GM10248 (cell line): Measurements from ENCODE around the gene ZMIZ1.

Source experiments
- CTCF ChIA-PET: fragments of 300-600 bp; sonication (Branson Sonifier 250); formaldehyde crosslinking; extraction: SDS; loops from one replicate; lab custom pipeline; 2021; ENCODE audit warnings: antibody characterized with exemption; lab: Yijun Ruan, JAX
- POLR2A ChIA-PET: fragments of 350-650 bp; sonication (Branson Sonifier 250); formaldehyde crosslinking; extraction: SDS; loops from one replicate; lab custom pipeline; 2020; ENCODE audit warnings: antibody characterized with exemption; lab: Yijun Ruan, JAX
- DNase-seq: peaks from one replicate; pipeline ENCODE4 v3.0.0; 2012; ENCODE audit errors: extremely low spot score
- TF ChIP-seq, protein P1 (sequence below): IDR thresholded peaks from 2 replicates; pipeline ENCODE4 v1.5.1; 2012; ENCODE audit warnings: mild to moderate bottlenecking, low read depth; ENCODE audit errors: extremely low read depth, missing control alignments, control extremely low read depth

The ZMIZ1 gene

DNA sequence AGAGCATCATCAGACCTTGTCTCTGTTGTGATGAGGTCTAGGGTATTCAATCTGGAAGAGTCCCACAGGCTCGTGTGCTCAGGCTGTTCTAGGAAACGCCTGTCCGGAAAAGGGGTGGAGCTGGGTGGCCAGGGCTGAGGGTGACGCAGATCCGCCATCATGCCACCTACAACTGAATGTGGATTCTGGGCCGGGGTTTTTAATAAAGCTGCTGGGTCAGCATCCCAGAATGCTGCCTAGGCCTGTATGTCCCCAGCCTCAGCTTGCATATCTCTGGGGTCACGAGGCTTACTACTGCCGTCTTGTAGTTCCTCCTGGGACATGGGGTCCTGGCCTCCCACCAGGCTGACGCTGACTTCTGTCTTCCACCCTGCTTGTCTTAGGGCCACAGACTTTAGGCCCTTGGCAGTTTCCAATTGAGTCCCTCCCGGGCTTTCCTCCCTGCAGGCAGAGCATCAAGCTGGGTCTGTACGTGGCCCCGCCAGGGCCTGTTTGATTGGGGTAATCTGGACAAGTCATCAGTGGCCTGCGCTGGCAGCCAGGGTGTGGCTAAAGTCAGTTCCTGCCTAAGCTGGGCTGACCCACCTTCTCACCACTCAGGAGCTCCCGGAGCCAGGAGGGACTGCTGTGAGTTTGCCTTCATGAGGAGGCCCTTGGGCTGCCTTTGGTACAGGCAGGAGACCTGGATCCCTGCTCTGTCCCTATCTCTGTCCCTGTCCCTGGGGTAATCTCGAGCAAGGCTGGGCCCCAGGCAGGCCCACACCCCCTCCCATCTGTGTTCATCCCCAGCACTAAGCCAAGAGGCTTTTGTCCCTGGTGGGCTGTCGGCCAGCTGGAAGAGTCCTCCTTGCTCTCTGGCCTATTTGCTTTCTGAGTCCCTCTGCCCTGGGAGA lies 79.9 kb downstream of the ZMIZ1 start:
- TF ChIP-seq, protein P1, sequence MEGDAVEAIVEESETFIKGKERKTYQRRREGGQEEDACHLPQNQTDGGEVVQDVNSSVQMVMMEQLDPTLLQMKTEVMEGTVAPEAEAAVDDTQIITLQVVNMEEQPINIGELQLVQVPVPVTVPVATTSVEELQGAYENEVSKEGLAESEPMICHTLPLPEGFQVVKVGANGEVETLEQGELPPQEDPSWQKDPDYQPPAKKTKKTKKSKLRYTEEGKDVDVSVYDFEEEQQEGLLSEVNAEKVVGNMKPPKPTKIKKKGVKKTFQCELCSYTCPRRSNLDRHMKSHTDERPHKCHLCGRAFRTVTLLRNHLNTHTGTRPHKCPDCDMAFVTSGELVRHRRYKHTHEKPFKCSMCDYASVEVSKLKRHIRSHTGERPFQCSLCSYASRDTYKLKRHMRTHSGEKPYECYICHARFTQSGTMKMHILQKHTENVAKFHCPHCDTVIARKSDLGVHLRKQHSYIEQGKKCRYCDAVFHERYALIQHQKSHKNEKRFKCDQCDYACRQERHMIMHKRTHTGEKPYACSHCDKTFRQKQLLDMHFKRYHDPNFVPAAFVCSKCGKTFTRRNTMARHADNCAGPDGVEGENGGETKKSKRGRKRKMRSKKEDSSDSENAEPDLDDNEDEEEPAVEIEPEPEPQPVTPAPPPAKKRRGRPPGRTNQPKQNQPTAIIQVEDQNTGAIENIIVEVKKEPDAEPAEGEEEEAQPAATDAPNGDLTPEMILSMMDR, result no peak
- ChIA-PET POLR2A (no interaction called here), CTCF (interaction anchor here (1.6 kb wide), 2 partner anchors 10 to 15 kb away, joined by 4 read pairs; no protein-coding TSS in a partner anchor)
- no peak for DNase-seq

GRCh38 chr10:79149345-79149661 lies 80.5 kb downstream of the ZMIZ1 start:
- POLR2A ChIA-PET, result no interaction called here
- no peak for DNase-seq
- CTCF ChIA-PET, result interaction anchor here (1.6 kb wide), 1 partner anchor 9 kb away, joined by 4 read pairs; no protein-coding TSS in a partner anchor
- TF ChIP-seq, protein P1, result no peak

- POLR2A ChIA-PET, result no interaction called here
- DNase-seq, result peak; percentile 76
These were observed 81.1 kb downstream of the ZMIZ1 start for GRCh38 chr10:79149662-79150443.

DNA sequence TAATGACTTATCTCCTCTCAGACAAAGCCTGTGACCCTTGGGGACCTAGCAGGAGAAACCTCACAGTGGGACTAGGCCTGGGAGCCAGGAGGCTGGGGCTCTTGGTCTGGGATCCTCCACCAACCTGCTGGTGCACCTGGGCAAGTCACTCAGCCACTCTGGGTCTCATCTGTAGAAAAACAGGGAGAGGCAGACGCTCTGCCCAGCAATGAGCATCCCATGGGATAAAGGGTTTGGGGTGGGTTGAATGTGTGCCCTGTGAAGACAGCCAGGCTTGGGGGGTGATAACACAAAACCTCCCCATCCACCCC lies 81.6 kb downstream of the ZMIZ1 start:
- no peak for DNase-seq
- TF ChIP-seq, protein P1, result no peak
- POLR2A ChIA-PET, result no interaction called here
- CTCF ChIA-PET, result interaction anchor here (2.8 kb wide), 1 partner anchor 45 kb away, joined by 8 read pairs; no protein-coding TSS in a partner anchor

More at GRCh38 chr10:79149662-79150443, 81.1 kb downstream of the ZMIZ1 start:
- TF ChIP-seq, protein P1, result no peak
- CTCF ChIA-PET, result interaction anchor here (1.6 to 2.8 kb wide), 2 partner anchors 8 to 45 kb away, joined by 4 to 8 read pairs; no protein-coding TSS in a partner anchor

DNA sequence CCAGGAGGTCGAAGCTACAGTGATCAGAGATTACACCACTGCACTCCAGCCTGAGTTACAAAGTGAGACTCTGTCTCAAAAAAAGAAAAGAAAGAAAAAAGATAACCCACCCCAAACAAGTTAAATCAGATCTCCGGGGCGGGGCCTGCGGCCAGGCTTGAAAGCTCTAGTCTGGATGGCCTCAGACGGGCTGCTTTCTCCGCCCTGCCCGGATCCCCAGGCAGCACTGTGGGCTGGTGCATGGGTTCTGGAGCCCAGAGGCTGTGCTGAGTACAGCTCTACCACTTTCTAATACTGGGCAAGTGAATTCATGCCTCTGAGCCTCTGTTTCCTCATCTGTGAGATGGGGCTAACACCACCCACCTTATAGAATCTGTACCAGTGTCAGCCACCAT lies 83.7 kb downstream of the ZMIZ1 start:
- no peak for DNase-seq
- ChIA-PET POLR2A (no interaction called here), CTCF (interaction anchor here (2.8 kb wide), 1 partner anchor 43 kb away, joined by 8 read pairs; no protein-coding TSS in a partner anchor)
- TF ChIP-seq, protein P1, result no peak

- POLR2A ChIA-PET, result no interaction called here
- DNase-seq, result no peak
- CTCF ChIA-PET, result no interaction called here
- TF ChIP-seq, protein P1, result no peak
These were observed 85.0 kb downstream of the ZMIZ1 start for GRCh38 chr10:79153745-79154144.
